Mucosa of rectum (tissue), 2 donors: ENCODE measurements around the gene ZBTB16.

ENCODE experiments used
- H3K27ac ChIP-seq, 2 donors: one replicate each; pipeline ENCODE4 v1.7.0; 2013; ENCODE audit warnings: inconsistent platforms in 2 of 2, low read depth in 2 of 2, low read length in 2 of 2
- H3K27me3 ChIP-seq, 2 donors: one replicate each; pipeline ENCODE4 v1.7.0; 2013; ENCODE audit warnings: low read length in 2 of 2; ENCODE audit not compliant: control insufficient read depth in 2 of 2, insufficient read depth in 2 of 2
- H3K36me3 ChIP-seq, 2 donors: one replicate each; pipeline ENCODE4 v1.7.0; 2013; ENCODE audit warnings: low read length in 2 of 2; ENCODE audit not compliant: control insufficient read depth in 2 of 2, insufficient read depth in 2 of 2
- H3K4me1 ChIP-seq, 2 donors: one replicate each; pipeline ENCODE4 v1.7.0; 2013; ENCODE audit warnings: low read length in 2 of 2, mild to moderate bottlenecking in 1 of 2; ENCODE audit not compliant: control insufficient read depth in 2 of 2, insufficient read depth in 2 of 2
- H3K4me3 ChIP-seq, 2 donors: one replicate each; pipeline ENCODE4 v1.7.0; 2013; ENCODE audit warnings: low read length in 2 of 2
- H3K9ac ChIP-seq, 2 donors: one replicate each; pipeline ENCODE4 v1.7.0; 2013; ENCODE audit warnings: low read length in 2 of 2, low read depth in 1 of 2, mild to moderate bottlenecking in 1 of 2
- H3K9me3 ChIP-seq, 2 donors: one replicate each; pipeline ENCODE4 v1.7.0; 2013; ENCODE audit warnings: low read length in 2 of 2; ENCODE audit not compliant: control insufficient read depth in 2 of 2
- donor health status: healthy.
- donor health status: Normal muscosa, but diverticular disease.

Gene ZBTB16

DNA sequence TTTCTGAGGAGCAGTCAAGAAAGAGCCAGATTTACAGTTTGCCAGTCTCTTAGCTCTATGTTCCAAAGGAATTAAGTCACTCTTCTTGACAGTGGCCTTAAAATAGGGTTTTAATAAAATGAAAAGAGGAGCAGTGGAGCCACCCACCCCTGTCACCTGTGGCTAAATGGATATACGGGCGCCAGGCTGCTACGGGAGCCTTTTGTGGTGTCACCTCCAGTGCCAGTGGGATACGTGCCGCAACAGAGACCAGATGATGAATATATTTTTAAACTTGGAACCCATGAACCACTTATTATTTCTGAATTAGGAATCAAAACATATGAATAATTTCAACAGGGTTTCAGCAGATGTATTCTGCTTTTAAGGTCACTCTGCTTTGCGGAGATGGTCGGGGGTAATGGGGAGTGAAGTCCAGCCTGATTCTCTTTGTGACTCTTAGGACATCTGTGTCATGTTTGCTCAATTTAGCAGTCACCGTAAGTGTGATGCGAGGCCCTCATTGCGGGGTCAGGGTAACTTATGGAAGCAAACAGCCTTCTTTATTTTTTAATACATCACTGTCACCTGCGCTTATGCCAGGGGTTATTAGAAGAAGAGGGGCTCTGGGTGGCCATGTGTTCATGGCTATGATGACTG lies 64.3 kb downstream of the ZBTB16 start:
- Histone ChIP-seq H3K27ac (no peak overlapping the region), H3K4me3 (no peak overlapping the region), H3K27me3 (no peaks in the 10 kb centered on the region), H3K36me3 (no peaks in the 10 kb centered on the region), H3K4me1 (peaks cover 2 to 18% of the 10 kb centered on the region in 2 donors), H3K9ac (no peak overlapping the region), H3K9me3 (no peaks in the 10 kb centered on the region)

DNA sequence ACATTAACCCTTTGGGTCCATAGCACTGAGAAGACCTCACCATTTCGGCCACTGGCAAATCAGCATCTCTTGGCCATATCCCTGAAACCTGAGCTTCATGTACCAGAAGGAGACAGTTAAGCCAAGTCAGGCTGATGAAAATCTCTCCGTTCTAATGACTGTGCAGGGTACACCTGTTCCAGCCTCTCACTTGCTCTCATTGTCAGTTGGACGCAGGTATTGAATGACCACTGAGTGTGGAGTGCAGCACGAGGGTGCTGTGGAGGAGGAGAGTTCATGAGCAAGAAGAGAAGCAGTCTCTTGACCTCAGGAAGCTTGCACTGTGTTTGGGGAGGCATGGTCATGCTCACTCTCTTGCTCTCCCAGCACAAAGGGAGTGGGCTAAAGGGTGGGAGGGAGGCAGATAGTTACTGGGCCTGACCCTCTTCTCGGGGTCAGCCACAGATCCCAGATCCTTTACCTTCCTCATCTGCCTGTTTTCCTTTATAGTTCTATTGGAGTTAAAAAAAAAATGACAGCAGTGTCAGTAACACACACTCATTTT lies 65.2 kb downstream of the ZBTB16 start:
- no peak overlapping the region for H3K4me3 ChIP-seq
- H3K9ac ChIP-seq: no peak overlapping the region
- H3K27me3 ChIP-seq: no peaks in the 10 kb centered on the region
- H3K9me3 ChIP-seq: no peaks in the 10 kb centered on the region
- H3K27ac ChIP-seq: no peak overlapping the region
- H3K4me1 ChIP-seq: peaks cover 7 to 26% of the 10 kb centered on the region in 2 donors
- no peaks in the 10 kb centered on the region for H3K36me3 ChIP-seq

DNA sequence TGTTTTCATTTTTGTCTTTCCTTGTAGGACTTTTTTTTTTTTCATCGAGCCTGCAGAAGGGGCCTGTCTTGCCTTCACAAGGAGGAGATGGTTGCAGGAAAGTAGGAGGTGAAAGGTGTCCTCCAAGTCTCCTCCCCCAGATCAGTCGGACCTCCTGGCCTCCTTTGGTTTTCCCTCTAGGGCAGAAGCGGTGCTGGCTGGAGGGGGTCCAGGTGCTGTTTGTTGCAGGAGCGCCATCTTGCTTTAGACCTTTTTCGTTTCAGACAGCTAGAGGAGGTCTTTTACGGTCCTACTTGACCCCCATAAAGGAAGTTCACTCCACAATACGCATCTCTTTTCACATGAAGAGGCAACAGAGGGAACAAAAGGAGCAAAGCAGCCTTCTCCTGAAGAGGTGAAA lies 66.0 kb downstream of the ZBTB16 start:
- Histone ChIP-seq H3K4me3 (no peak overlapping the region), H3K36me3 (no peaks in the 10 kb centered on the region), H3K27me3 (no peaks in the 10 kb centered on the region), H3K9me3 (no peaks in the 10 kb centered on the region), H3K9ac (no peak overlapping the region), H3K4me1 (peaks cover 7 to 30% of the 10 kb centered on the region in 2 donors), H3K27ac (no peak overlapping the region)

- H3K27me3 ChIP-seq: no peaks in the 10 kb centered on the region
- H3K4me3 ChIP-seq: no peak overlapping the region
- no peak overlapping the region for H3K9ac ChIP-seq
- H3K27ac ChIP-seq: no peak overlapping the region
- H3K36me3 ChIP-seq: no peaks in the 10 kb centered on the region
- H3K9me3 ChIP-seq: no peaks in the 10 kb centered on the region
- H3K4me1 ChIP-seq: peaks cover 7 to 31% of the 10 kb centered on the region in 2 donors
Measured at GRCh38 chr11:114125959-114126358, 66.4 kb downstream of the ZBTB16 start.

DNA sequence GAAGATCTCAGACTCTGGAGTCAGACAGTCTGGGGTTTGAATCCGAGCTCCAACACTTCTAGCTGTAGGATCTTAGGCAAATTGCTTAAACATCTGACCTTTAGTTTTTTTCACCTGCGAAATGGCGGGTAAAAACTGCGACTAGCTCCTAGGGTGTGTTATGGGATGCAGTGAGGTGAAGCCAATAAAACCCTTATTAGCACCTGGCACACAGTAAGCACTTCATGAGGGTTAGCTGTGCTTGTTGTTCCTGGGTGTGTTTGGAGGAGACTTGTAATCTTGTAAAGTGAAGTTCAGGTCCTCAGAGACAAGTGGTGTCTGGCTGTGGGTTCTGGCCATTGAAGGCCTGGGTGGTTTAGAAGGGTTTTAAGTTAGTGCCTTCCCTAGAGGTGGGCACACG lies 68.9 kb downstream of the ZBTB16 start:
- Histone ChIP-seq H3K27ac (peak overlapping the region in 1 of 2 donors; percentile 24), H3K4me1 (peaks cover 14 to 44% of the 10 kb centered on the region in 2 donors), H3K27me3 (no peaks in the 10 kb centered on the region), H3K9me3 (no peaks in the 10 kb centered on the region), H3K36me3 (no peaks in the 10 kb centered on the region), H3K9ac (peak overlapping the region in 1 of 2 donors; percentile 30), H3K4me3 (no peak overlapping the region)

DNA sequence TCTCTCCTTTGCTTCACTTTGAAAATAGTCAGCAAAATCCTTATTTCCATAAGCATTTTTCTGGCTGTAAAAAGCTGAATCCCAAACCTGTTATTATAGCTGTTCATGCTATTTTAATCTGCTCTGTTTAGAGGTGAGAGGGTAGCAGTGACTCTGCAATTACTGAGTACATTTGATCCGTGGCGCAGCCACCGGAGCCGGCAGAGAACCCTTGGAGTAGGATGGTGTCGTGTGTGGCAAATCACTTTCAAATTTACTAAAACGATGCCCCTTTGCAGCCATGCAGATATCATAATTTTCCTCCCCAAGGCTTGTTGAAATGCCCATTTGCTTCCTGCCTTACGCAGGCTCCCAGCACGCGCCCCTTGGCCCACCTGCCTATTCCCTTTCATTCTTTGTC lies 69.6 kb downstream of the ZBTB16 start:
- Histone ChIP-seq H3K4me3 (no peak overlapping the region), H3K36me3 (no peaks in the 10 kb centered on the region)

GRCh38 chr11:114129699-114130098 lies 70.2 kb downstream of the ZBTB16 start:
- Histone ChIP-seq H3K9ac (no peak overlapping the region), H3K36me3 (no peaks in the 10 kb centered on the region), H3K4me3 (no peak overlapping the region), H3K4me1 (peaks cover 14 to 47% of the 10 kb centered on the region in 2 donors), H3K27me3 (no peaks in the 10 kb centered on the region), H3K27ac (no peak overlapping the region), H3K9me3 (no peaks in the 10 kb centered on the region)

More for the DNA sequence above, 69.6 kb downstream of the ZBTB16 start:
- H3K9ac ChIP-seq: peak overlapping the region in 1 of 2 donors; percentile 30
- H3K27me3 ChIP-seq: no peaks in the 10 kb centered on the region
- no peak overlapping the region for H3K27ac ChIP-seq
- no peaks in the 10 kb centered on the region for H3K9me3 ChIP-seq
- peaks cover 14 to 47% of the 10 kb centered on the region in 2 donors for H3K4me1 ChIP-seq

GRCh38 chr11:114130115-114130576 lies 70.6 kb downstream of the ZBTB16 start:
- H3K9me3 ChIP-seq: no peaks in the 10 kb centered on the region
- no peak overlapping the region for H3K9ac ChIP-seq
- no peak overlapping the region for H3K27ac ChIP-seq
- no peaks in the 10 kb centered on the region for H3K27me3 ChIP-seq
- peaks cover 14 to 47% of the 10 kb centered on the region in 2 donors for H3K4me1 ChIP-seq
- H3K36me3 ChIP-seq: no peaks in the 10 kb centered on the region
- no peak overlapping the region for H3K4me3 ChIP-seq

- H3K9ac ChIP-seq: no peak overlapping the region
- no peaks in the 10 kb centered on the region for H3K36me3 ChIP-seq
- H3K27ac ChIP-seq: no peak overlapping the region
- no peak overlapping the region for H3K4me3 ChIP-seq
- peaks cover 14 to 49% of the 10 kb centered on the region in 2 donors for H3K4me1 ChIP-seq
- H3K9me3 ChIP-seq: no peaks in the 10 kb centered on the region
- H3K27me3 ChIP-seq: no peaks in the 10 kb centered on the region
Measured at GRCh38 chr11:114130629-114131277, 71.2 kb downstream of the ZBTB16 start.

DNA sequence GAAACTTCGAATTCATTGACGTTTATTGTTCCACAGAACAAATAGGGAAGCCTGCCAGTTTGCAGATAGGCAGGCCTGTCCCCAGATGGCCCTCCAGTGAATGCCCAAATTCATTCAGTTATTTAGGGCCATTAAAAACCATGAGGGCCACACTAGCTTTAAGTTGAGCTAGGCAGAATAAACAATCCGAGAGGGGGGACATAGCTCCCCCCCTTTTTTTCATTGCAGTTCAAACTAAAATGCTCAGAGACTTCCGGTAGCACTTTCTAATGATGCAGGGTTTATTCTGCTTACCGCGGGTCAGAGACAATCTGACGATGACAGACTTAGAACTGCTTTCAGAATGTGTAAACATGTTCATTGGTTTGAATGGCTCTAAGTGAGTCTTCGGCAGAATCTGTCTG lies 72.0 kb downstream of the ZBTB16 start:
- Histone ChIP-seq H3K9ac (no peak overlapping the region), H3K27ac (no peak overlapping the region), H3K4me3 (no peak overlapping the region)

More for the DNA sequence above, 72.0 kb downstream of the ZBTB16 start:
- no peaks in the 10 kb centered on the region for H3K9me3 ChIP-seq
- no peaks in the 10 kb centered on the region for H3K27me3 ChIP-seq
- peaks cover 14 to 52% of the 10 kb centered on the region in 2 donors for H3K4me1 ChIP-seq
- no peaks in the 10 kb centered on the region for H3K36me3 ChIP-seq
